GM21447 (cell line): Measurements from ENCODE around the gene CDKN2AIP.
"Not testable (repeated sequence)": the region's sequence is repeated elsewhere in the genome, so short reads cannot be mapped to it uniquely, and the experiment has no call there.

Source experiments
- ATAC-seq: cut with Tn5 transposase; IDR thresholded peaks from one replicate; pipeline ENCODE4 v1.9.1; 2021; ENCODE audit not compliant: unreplicated experiment

The CDKN2AIP gene

GRCh38 chr4:183413234-183414200 is 30.9 kb upstream of the CDKN2AIP start:
- no peak for ATAC-seq

- no peak for ATAC-seq
These were observed 27.3 kb upstream of the CDKN2AIP start for GRCh38 chr4:183416879-183417755.

- no peak for ATAC-seq
These were observed 21.3 kb upstream of the CDKN2AIP start for GRCh38 chr4:183422962-183423631.

- ATAC-seq: no peak
These were observed 20.2 kb upstream of the CDKN2AIP start for GRCh38 chr4:183424109-183424744.

GRCh38 chr4:183426507-183426906 is 17.9 kb upstream of the CDKN2AIP start:
- no peak for ATAC-seq

GRCh38 chr4:183429489-183429888 is 14.9 kb upstream of the CDKN2AIP start:
- no peak for ATAC-seq

- no peak for ATAC-seq
These were observed 14.0 kb upstream of the CDKN2AIP start for GRCh38 chr4:183430317-183430993.

- ATAC-seq: no peak
These were observed 13.5 kb upstream of the CDKN2AIP start for GRCh38 chr4:183430994-183431347.

GRCh38 chr4:183431614-183432013 is 12.8 kb upstream of the CDKN2AIP start:
- no peak for ATAC-seq

GRCh38 chr4:183433183-183433582 is 11.3 kb upstream of the CDKN2AIP start:
- ATAC-seq: not testable (repeated sequence)

- no peak for ATAC-seq
These were observed 10.2 kb upstream of the CDKN2AIP start for GRCh38 chr4:183434264-183434663.

- ATAC-seq: no peak
These were observed 9.7 kb upstream of the CDKN2AIP start for GRCh38 chr4:183434666-183435190.

GRCh38 chr4:183435803-183436202 is 8.6 kb upstream of the CDKN2AIP start:
- ATAC-seq: no peak

GRCh38 chr4:183436417-183436816 is 8.0 kb upstream of the CDKN2AIP start:
- ATAC-seq: no peak

GRCh38 chr4:183437452-183437851 is 7.0 kb upstream of the CDKN2AIP start:
- ATAC-seq: no peak

GRCh38 chr4:183438458-183439113 is 5.8 kb upstream of the CDKN2AIP start:
- no peak for ATAC-seq

- ATAC-seq: no peak
These were observed 3.2 kb upstream of the CDKN2AIP start for GRCh38 chr4:183441276-183441675.

- no peak for ATAC-seq
These were observed 702 bp upstream of the CDKN2AIP start for GRCh38 chr4:183443655-183444213.

GRCh38 chr4:183445097-183445428 is 627 bp downstream of the CDKN2AIP start:
- ATAC-seq: peak; percentile 30
